Esophagus (tissue), 2 donors: ENCODE measurements around the gene EEF1AKMT2. TPM values are rescaled to one million over a fixed set of nuclear protein-coding genes. Genes with fewer than 3 reads are reported as not detected.

Experiments used
- H3K27ac ChIP-seq, 2 donors: one replicate each; pipeline ENCODE4 v1.5.1; 2013; ENCODE audit warnings: low read depth in 2 of 2, mild to moderate bottlenecking in 2 of 2, inconsistent platforms in 1 of 2, low read length in 1 of 2, moderate library complexity in 1 of 2
- H3K27me3 ChIP-seq, 2 donors: one replicate each; pipeline ENCODE4 v1.6.1; 2013; ENCODE audit warnings: low read length in 2 of 2, control low read depth in 1 of 2, mild to moderate bottlenecking in 1 of 2; ENCODE audit not compliant: insufficient read depth in 2 of 2, control insufficient read depth in 1 of 2
- H3K36me3 ChIP-seq, 2 donors: one replicate each; pipeline ENCODE4 v1.6.1; 2013; ENCODE audit warnings: low read length in 1 of 2; ENCODE audit not compliant: control insufficient read depth in 2 of 2, insufficient read depth in 2 of 2
- H3K4me1 ChIP-seq, 2 donors: one replicate each; pipeline ENCODE4 v1.6.1; 2013; ENCODE audit warnings: low read length in 1 of 2; ENCODE audit not compliant: control insufficient read depth in 2 of 2, insufficient read depth in 2 of 2
- H3K4me3 ChIP-seq, 2 donors: one replicate each; pipeline ENCODE4 v1.5.1; 2013; ENCODE audit warnings: low read length in 2 of 2, mild to moderate bottlenecking in 2 of 2, low read depth in 1 of 2, moderate library complexity in 1 of 2
- H3K9me3 ChIP-seq, 2 donors: one replicate each; pipeline ENCODE4 v1.6.1; 2013; ENCODE audit warnings: mild to moderate bottlenecking in 2 of 2, low read depth in 1 of 2, low read length in 1 of 2, moderate library complexity in 1 of 2; ENCODE audit not compliant: control insufficient read depth in 2 of 2, insufficient read depth in 1 of 2
- WGBS, 2 donors: extraction: QIAGEN DNeasy Blood & Tissue Kit; methylation state at CpG; one replicate each; pipeline ENCODE4 v1.1.7; 2013; 5-methylcytosine and 5-hydroxymethylcytosine counted together
- polyA plus RNA-seq, 2 donors: library from polyadenylated mRNA; stranded (reverse); fragments of 200-250 nt; gene quantifications; one replicate each; pipeline ENCODE4 v1.2.3, GENCODE V29; 2013
- donor health status: healthy with polysubstance abuse.
- donor health status: Bipolar disorder and iron deficiency.

The EEF1AKMT2 gene
- polyA plus RNA-seq, 2 donors = 7.1 to 15.3 TPM

- no peaks in the 10 kb centered on the region for H3K27me3 ChIP-seq
- 86 to 87% methylated on average over 2 of the region's 2 CpGs for WGBS, 2 donors
- no peaks in the 10 kb centered on the region for H3K36me3 ChIP-seq
These were observed 26.4 kb downstream of the EEF1AKMT2 start for GRCh38 chr10:124765256-124765655.

GRCh38 chr10:124763267-124763666, 28.4 kb downstream of the EEF1AKMT2 start:
- Histone ChIP-seq H3K4me1 (no peaks in the 10 kb centered on the region), H3K27ac (no peak overlapping the region), H3K4me3 (no peak overlapping the region), H3K9me3 (no peaks in the 10 kb centered on the region), H3K36me3 (peaks cover 0 to 4% of the 10 kb centered on the region in 2 donors), H3K27me3 (no peaks in the 10 kb centered on the region)
- 94 to 96% methylated on average over 1 of the region's 1 CpG for WGBS, 2 donors

More at GRCh38 chr10:124765256-124765655, 26.4 kb downstream of the EEF1AKMT2 start:
- no peaks in the 10 kb centered on the region for H3K9me3 ChIP-seq
- no peak overlapping the region for H3K4me3 ChIP-seq
- no peak overlapping the region for H3K27ac ChIP-seq
- H3K4me1 ChIP-seq = no peaks in the 10 kb centered on the region

DNA sequence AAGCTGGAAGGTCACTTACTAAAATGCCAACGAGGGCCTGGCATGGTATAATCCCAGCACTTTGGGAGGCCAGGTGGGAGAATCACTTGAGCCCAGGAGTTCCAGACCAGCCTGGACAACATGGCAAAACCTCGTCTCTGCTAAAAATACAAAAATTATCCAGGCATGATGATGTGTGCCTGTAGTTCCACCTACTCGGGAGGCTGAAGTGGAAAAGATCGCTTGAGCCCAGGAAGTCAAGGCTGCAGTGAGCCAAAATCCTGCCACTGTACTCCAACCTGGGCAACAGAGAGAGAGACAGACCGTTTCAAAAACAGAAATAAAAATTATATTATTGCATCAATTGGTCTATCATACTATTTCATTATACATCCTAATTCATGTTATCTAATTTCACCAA, 29.4 kb downstream of the EEF1AKMT2 start:
- Histone ChIP-seq H3K4me1 (no peaks in the 10 kb centered on the region), H3K36me3 (peaks cover 0 to 4% of the 10 kb centered on the region in 2 donors)
- WGBS, 2 donors = 90% methylated on average over 5 of the region's 5 CpGs

DNA sequence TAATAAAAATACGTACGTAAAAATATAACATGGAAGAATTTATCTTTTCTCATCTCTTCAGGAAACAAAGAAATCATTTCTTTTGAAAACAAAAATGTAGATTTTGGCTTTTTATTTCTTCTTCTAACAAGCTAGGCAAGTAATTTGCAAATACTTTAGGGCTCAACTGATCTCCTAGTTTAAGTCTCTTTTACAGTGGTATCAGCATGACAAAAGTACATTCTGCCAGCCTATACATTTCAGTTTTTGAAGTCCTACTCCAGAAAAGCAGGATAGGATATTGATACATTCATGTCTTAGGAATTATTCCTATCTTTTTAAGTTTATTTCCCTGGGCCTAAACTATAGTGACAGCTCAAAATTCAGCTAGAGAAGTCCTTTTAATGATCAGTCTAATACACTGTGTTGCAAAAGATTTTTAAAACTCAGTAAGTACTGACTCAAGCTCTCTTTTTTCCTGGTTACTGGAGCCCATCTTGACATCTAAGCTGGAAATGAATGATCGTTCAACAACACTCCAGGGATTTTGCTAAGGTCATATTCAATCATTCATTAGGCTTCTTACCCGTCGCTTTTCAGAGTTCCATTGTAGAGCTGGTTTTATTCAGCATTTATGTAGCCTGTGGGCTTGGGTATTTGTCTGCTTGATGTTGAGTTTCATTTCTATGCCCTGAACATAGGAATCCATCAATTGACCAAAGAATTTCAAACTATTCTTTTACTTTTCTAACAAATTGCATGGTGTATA, 35.4 kb downstream of the EEF1AKMT2 start:
- no peak overlapping the region for H3K27ac ChIP-seq
- no peaks in the 10 kb centered on the region for H3K27me3 ChIP-seq
- peaks cover 3 to 4% of the 10 kb centered on the region in 2 donors for H3K36me3 ChIP-seq
- no peaks in the 10 kb centered on the region for H3K9me3 ChIP-seq
- no peak overlapping the region for H3K4me3 ChIP-seq
- 80 to 81% methylated on average over 5 of the region's 5 CpGs for WGBS, 2 donors
- no peaks in the 10 kb centered on the region for H3K4me1 ChIP-seq

More for the DNA sequence above, 29.4 kb downstream of the EEF1AKMT2 start:
- H3K27me3 ChIP-seq = no peaks in the 10 kb centered on the region
- H3K9me3 ChIP-seq = no peaks in the 10 kb centered on the region
- H3K4me3 ChIP-seq = no peak overlapping the region
- no peak overlapping the region for H3K27ac ChIP-seq

DNA sequence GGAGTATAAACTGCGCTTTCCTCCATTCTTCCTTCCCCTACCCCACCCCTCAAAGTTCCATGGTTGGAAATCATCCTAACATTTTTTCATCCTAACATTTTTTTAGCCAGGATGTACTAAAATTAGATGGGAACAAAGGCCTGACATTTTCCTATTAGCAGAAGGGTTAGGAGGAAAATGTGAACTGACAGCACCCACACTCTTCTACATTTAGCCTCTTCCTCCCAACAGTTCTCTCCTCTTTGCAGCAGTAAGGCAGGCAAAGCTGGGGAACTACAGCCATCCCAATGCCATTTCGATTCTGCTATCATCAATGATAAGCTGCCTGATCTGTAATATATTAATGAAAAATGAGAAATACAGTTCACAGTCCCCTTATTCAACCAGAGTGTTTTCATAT, 36.1 kb downstream of the EEF1AKMT2 start:
- no peak overlapping the region for H3K27ac ChIP-seq
- no peaks in the 10 kb centered on the region for H3K4me1 ChIP-seq
- peaks cover 3 to 4% of the 10 kb centered on the region in 2 donors for H3K36me3 ChIP-seq
- WGBS, 2 donors = 79 to 83% methylated on average over 2 of the region's 2 CpGs
- H3K9me3 ChIP-seq = no peaks in the 10 kb centered on the region
- no peaks in the 10 kb centered on the region for H3K27me3 ChIP-seq
- H3K4me3 ChIP-seq = no peak overlapping the region

GRCh38 chr10:124754227-124754626, 37.5 kb downstream of the EEF1AKMT2 start:
- H3K9me3 ChIP-seq = no peaks in the 10 kb centered on the region
- WGBS, 2 donors = 91 to 97% methylated on average over 5 of the region's 5 CpGs
- H3K27ac ChIP-seq = no peak overlapping the region
- H3K36me3 ChIP-seq = peaks cover 2 to 3% of the 10 kb centered on the region in 2 donors
- H3K4me1 ChIP-seq = no peaks in the 10 kb centered on the region
- no peaks in the 10 kb centered on the region for H3K27me3 ChIP-seq
- no peak overlapping the region for H3K4me3 ChIP-seq

DNA sequence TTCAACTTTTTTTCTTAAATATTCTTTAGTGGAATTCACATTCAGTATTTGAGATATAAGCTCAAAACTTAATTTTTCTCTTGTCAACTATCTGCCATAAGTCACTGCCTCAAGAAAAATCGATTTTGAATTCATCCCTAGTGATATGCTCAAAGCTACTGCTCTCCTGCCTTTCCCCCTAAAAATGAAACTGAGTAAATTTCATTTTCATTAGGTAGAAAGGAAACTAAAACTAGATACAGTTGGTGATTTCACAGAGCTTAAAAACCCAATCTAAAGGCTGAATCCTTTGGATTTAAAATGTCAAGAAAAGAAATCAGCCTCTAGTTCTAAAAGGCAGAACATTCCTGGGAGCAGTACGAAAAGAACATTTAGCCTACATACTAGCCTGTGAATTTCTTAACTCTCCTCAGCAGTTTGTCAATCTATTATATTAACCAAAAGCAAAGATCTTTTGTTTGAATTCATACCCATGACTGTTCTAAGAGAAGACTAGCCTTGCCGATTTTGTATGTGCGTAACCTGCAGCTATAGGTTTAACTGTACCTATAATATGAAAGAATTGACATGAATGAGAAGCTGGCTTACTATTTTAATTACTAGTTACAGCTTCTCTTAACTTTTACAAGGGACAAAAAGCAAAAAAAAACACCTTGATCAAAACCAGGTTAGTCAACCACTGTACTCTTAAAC, 42.6 kb downstream of the EEF1AKMT2 start:
- no peaks in the 10 kb centered on the region for H3K27me3 ChIP-seq
- no peak overlapping the region for H3K4me3 ChIP-seq
- H3K36me3 ChIP-seq = no peaks in the 10 kb centered on the region
- no peak overlapping the region for H3K27ac ChIP-seq
- 49 to 55% methylated on average over 4 of the region's 4 CpGs for whole genome bisulfite sequencing, 2 donors
- H3K9me3 ChIP-seq = no peaks in the 10 kb centered on the region
- peaks cover 0 to 2% of the 10 kb centered on the region in 2 donors for H3K4me1 ChIP-seq

GRCh38 chr10:124748166-124748565, 43.5 kb downstream of the EEF1AKMT2 start:
- Histone ChIP-seq H3K27ac (peak overlapping the region in 1 of 2 donors; percentile 70), H3K36me3 (no peaks in the 10 kb centered on the region), H3K27me3 (no peaks in the 10 kb centered on the region), H3K4me1 (peaks cover 0 to 2% of the 10 kb centered on the region in 2 donors), H3K9me3 (no peaks in the 10 kb centered on the region), H3K4me3 (no peak overlapping the region)
- WGBS, 2 donors = 75 to 79% methylated on average over 3 of the region's 3 CpGs

- Histone ChIP-seq H3K9me3 (no peaks in the 10 kb centered on the region), H3K27ac (no peak overlapping the region), H3K4me1 (peaks cover 0 to 2% of the 10 kb centered on the region in 2 donors), H3K36me3 (no peaks in the 10 kb centered on the region), H3K27me3 (no peaks in the 10 kb centered on the region), H3K4me3 (no peak overlapping the region)
- WGBS, 2 donors = 71 to 82% methylated on average over 1 of the region's 1 CpG
These were observed 43.9 kb downstream of the EEF1AKMT2 start for GRCh38 chr10:124747745-124748144.
